Iris pigment epithelial cell (primary cell): ENCODE results near the gene CDK3.
"Not testable (repeated sequence)": the region's sequence is repeated elsewhere in the genome, so short reads cannot be mapped to it uniquely, and the experiment has no call there.

ENCODE experiments used
- DNase-seq: peaks from one replicate; pipeline ENCODE4 v3.0.0-alpha.2; 2011; ENCODE audit warnings: low read depth

Gene CDK3

DNA sequence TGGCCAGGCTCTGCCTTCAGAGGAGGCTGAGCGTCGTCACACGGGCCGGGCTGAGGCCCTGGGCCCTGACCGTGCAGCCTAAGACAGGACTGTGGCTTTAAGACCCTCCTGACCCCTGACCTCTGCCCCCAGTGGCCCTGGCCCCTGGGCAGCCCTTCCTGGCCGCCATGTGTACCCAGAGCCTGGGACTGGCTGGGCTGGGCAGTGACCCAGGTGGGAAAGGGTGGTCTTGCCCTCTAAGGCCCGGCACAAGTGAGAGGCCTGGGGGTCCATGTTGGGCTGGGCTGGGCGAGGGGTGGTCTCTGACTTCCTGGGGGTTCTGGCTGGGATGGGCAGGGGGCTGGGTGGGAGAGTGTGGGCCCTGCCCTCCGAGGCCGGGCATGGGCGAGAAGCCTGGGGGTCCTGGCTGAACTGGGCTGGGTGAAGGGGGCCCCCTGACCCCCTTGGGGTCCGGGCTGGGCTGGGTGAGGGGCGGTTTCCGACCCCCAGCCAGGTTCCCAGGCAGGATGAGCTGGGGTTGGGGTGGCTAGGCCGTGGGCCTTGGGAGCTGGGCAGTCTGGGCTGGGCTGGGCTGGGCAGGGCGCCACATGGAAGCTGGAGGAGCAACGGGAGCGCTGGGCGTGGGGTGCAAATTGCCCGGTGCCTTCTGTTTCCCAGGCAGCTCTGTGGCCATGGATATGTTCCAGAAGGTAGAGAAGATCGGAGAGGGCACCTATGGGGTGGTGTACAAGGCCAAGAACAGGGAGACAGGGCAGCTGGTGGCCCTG lies at the start of gene CDK3:
Gene CDK3 (plus strand): TSS at position 101 of the 767 bp plus-strand sequence. CDS start 571 bp downstream, at position 672.
- no peak for DNase-seq

DNA sequence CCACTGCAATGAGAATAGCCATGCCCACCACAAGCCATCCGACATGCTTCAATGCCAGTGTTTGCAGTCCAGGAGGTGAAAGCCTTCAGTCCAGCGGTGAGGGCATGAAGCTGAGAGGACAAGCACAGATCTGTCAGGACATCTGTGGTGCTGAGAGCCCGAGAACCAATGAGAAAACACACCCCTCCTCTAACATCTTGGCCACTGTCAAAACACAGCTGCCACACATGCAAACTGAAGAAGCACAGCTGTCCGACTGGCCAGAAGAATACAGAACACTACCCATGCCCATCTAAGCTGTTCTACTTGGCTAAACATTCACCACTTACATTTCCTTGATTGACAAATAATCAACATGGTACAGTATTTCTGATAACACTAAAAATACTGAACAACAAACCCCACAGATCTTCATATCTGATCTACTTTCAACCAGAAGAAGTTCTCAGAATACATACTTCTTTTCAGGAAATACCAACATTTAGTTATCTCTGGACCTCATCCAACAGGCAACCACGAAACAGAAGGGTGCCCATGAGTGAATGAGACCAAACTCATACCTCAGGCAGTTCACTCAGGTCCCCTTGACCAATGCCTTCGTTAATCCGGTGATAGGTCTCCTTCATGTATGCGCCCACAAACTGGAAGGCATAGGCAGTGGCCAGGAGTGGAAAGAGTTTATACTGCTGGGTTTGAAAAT lies 49.6 kb upstream of the CDK3 start:
- peak; percentile 24 for DNase-seq

DNA sequence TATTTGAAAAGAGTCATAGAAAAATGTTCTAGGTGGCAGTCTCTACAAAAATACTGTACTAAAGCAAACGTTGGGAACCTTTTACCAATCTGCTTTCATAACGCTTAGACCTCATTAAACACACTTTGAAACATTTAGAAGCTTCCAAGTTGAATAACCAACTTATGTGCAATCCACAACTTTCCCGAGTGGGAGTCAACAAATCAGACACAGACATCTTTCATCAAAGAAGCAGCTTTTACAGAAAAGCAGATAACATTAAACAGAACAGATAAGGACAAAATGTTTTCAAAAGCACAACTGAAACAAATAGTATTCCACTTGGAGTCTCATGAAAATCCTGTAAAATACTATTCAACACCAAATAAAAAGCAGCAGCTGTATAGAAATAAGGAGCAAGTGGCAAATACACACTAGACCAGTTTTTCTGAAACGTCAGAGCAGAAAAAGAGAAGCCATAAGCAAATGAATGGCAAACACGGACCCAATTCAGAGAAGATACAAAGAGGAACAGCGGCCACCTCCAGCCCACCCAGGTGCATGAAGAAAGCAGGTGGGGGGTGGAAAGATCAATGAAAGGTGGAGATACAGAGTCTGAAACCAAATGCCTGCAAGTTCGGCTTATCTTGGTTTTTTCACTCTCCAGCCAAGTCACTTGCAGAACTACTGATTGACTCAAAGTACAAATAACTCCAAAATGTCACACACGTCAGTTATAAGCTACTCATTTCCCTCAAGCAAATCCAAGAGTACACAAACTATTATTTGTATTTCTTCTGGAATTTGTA lies 41.4 kb upstream of the CDK3 start:
- DNase-seq = no peak

DNA sequence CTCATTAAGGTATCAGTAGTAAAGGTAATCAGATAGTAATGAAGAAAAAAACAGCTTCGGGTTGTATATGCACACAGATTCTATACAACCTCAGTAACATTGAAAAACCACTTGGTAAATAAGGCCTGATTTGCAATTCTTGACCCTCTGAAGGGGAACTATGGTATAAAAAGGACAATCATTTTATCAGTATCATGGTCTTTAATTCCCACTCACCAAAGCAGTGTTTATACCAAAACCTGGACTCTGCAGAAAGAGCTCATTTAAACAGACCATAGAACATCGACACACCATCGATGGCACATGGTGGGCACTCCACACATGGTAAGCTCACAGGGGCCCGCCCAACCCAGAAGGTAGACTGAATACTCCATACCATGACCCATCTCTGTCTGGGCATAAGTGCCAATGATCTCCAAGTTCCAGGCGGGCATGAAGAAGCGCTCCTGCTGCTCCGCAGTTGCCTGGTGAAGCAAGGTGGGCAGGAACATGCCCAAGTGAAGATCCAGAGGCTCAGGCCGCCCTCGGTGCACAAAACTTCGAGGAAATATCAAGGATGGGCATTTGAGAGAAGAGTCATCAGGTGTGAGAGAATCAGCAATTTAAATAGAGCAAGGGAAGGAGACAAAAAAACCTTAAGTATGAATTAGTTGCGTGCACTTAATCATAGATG lies 40.7 kb upstream of the CDK3 start:
- DNase-seq = no peak

DNA sequence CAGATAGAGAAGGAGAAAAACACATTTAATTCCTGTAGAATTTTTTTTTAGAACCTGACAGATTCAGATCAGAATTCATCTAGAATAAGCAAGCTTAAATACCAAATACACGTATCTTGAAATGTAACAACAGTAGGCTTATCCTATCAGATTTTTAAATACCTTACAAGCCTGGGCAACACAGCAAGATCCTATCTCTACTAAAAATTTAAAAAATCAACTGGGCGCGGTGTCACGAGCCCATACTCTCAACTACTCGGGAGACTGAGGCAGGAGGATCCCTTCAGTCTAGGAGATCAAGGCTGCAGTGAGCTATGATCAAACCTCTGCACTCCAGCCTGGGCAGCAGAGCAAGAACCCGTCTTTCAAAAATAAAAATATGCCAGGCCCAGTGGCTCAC lies 35.2 kb upstream of the CDK3 start:
- DNase-seq = no peak

DNA sequence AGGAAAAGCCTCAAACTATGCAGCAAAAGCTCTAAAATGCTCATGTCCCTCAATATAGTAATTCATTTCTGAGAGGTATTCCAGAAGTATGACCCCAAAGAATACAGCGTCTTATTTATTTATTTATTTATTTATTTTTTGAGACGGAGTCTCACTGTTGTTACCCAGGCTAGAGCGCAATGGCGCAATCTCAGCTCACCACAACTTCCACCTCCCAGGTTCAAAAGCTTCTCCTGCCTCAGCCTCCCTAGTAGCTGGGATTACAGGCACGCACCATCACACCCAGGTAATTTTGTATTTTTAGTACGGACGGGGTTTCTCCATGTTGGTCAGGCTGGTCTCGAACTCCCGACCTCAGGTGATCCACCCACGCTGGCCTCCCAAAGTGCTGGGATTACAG lies 31.6 kb upstream of the CDK3 start:
- not testable (repeated sequence) for DNase-seq

DNA sequence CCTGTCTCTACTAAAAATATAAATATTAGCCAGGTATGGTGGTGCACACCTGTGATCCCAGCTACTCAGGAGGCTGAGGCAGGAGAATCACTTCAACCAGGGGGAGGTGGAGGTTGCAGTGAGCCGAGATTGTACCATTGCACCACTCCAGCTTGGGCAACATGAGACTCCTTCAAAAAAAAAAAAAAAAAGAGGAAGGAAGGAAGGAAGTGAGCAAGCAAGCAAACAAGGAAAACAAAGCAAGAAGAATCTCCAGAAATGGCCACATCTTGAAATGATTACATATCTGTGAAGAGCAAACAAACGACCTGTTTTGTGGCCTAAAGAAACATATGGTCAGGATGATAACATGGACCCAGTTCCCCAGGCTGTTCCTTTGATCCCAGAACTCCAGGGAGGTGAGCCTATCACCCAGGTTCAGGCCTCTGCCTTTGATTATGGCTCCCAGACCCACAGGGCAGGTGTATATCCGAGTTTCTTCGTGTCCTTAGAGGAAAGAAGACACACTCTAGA lies 30.6 kb upstream of the CDK3 start:
- peak; percentile 26 for DNase-seq

DNA sequence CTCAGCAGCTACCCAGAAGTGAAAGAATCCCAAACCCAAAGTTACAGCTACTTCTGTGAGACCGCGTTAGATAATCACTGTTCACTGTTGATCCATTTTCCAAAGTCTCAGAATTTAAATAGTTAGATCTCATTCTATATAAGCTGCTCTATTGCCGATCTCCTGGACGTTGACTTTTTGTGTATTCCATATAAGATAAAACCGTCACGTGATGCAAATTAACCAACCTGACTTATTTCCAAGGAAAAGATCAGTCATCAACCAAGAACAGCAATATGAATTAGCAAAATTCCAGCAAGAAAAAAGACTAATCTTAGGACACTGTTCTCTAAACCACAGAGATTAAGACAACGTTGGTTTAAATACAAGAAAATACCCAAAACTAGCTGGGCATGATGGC lies 30.0 kb upstream of the CDK3 start:
- no peak for DNase-seq

DNA sequence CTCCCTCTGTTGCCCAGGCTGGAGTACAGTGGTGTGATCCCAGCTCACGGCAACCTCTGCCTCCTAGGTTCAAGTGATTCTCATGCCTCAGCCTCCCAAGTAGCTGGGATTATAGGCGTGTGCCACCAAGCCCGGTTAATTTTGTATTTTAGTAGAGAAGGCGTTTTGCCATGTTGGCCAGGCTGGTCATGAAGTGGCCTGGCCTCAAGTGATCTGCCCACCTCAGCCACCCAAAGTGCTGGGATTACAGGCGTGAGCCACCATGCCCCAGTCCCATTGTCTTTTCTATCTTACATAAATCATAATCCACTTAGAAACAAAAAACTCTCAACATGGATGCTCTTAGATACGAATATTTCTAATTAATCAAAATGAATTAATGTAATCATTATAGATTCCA lies 25.5 kb upstream of the CDK3 start:
- not testable (repeated sequence) for DNase-seq

DNA sequence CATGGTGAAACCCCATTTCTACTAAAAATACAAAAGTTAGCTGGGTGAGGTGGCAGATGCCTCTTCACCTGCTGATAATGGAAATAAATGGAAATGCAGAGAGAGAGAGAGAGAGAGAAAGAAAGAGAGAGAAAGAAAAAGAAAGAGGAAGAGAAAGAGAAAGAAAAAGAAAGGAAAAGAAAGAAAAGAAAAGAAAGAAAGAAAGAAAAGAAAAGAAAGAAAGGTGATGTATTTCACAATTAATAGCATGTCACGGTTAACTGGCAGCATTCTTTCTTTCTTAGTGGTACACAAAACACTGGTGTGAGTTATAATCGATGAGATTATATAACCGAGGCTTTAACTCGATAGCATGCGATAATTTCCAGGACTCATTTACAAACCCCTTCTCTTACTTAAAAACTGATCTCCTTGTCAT lies 24.9 kb upstream of the CDK3 start:
- no peak for DNase-seq

DNA sequence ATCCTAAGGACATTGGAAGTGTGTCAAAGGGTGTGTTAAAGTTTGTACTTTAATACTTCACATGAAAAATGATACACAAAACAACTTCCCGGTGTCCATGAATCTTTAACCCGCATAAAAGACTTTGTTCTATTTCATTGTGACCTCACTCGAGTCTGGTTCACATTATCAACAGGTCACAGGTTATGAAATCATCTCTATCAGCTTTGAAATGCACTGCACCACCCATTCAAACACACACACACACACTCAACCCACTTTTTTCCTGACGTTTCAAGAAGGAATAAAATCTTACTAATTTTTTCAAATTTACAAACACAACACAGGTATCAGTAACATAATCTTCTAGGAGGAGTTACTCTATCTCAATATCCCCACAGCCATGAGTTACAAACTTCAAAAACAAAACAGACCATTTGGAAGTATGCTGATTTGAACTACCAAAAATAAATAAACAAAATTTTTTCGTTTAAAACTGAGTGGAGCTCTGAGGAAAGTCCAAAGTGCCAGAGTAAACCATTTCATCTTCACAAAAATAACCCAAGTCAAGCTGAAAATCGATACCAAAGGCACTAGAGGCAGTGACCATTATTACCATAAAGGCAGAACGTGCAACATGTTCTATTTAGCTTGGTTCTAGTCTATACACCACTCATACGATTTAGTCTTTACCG lies 24.3 kb upstream of the CDK3 start:
- DNase-seq = peak; percentile 46

DNA sequence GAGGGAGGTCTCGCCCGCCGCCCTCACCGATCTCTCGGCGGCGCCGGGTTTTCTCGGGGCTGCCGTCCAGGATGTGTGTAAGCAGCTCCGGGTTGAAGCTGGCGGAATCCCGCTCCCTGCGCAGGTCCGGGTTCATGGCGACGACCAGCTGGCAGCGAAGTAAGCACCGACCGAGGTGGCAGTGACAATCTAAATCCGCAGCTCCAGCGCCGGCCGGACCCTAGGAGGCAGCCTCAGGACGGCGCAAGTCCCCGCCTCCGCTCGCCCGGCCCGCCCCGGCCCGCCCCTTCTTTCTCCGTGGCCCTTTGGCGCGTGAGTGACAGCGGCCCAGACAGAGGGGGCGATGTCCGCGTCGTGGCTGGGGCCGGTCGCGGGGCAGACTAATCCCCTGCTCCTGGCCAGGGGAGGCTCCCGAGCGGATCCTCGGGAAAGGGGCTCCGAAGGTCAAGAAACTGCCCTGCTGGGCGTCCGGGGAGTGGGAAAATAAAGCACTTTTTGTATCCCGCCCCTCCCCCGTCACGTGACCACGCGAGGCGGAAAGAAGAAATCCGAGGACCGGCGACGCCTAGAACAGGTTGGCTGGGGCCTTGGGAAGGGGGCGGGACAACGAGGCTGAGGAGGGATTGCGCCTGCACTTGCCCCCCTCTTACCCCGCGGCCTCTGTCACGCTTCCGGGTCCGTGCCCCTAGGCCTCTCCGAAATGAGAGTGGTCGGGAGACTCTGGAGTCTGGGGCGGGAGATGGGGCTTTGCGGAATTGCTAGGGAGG lies 21.5 kb upstream of the CDK3 start, which contains the start of the genes ACOX1 and TEN1:
Gene ACOX1 (minus strand): TSS at position 229 of the 767 bp plus-strand sequence. CDS start 93 bp downstream, at position 136.
Gene TEN1 (plus strand): TSS at position 303 of the 767 bp plus-strand sequence. CDS start 6,953 bp downstream, outside the sequence.
- peak; percentile 97 for DNase-seq

DNA sequence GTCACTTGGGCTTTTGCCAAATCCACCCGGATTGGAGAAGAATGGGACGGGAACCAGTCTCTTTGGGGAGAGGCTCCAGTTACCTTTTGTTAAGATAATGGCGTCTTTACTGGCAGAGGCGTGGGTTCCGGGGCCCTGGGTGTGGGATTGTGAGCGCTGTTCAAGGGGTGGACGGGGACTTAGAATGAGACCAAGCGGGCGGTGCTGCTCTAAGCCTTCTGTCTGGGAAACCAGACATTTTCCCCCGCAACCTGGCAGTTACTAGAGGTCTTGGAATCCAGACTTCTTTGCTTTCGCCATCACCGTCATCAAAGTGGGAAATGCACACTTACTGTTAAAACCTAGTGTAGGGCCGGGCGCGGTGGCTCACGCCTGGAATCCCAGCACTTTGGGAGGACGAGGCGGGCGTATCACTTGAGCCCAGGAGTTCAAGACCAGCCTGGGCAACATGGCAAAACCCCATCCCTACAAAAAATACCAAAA lies 20.9 kb upstream of the CDK3 start:
- DNase-seq = peak; percentile 88

DNA sequence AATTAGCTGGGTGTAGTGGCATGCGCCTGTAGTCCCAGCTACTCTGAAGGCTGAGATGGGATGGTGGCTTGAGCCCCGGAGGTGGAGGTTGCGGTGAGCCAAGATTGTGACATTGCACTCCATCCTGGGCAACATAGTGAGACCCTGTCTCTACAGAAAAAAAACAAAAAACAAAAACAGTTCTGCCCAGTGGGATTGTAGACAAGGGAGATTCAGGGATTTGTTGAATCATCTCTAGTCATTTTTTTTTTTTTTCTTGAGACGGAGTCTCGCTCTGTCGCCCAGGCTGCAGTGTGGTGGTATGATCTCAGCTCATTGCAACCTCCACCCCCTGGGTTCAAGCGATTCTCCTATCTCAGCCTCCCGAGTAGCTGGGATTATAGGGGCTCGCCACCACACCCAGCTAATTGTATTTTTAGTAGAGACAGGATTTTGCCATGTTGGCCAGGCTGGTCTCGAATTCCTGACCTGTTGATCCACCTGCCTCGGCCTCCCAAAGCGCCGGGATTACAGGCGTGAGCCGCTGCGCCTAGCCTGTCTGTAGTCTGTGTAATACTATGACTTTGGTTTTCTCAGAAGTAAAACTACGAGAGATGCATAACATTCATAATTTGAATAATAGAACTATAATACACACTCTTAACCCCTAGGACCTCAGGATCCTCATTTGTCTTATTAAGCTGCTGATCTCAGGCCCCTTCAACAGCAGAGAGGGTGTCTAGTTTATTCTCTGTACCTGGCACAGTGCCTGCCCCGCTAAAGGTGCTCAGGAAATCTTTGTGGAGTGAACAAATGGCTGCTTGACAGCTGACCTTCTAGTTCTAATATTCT lies 20.3 kb upstream of the CDK3 start:
- peak; percentile 29 for DNase-seq

DNA sequence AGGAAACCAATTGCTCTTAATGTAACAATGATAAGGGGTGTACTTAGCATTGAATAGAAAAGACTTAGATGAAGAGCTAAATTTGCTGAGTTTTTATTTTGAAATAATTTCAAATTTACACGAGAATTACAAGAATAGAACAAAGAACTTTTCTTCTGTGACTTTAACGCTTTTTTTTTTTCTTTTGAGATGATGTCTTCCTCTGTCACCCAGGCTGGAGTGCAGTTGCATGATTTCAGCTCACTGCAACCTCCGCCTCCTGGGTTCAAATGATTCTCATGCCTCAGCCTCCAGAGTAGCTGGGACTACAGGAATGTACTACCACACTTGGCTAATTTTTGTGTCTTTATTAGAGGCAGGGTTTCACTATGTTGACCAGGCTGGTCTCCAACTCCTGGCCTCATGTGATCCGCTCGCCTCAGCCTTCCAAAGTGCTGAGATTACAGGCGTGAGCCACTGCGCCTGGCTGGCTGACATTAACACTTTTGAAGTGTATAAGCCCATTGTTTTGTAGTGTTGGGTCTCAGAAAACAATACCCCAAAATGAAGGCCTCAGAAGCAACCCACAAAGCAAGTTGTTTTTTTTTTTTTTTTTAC lies 19.5 kb upstream of the CDK3 start:
- no peak for DNase-seq

DNA sequence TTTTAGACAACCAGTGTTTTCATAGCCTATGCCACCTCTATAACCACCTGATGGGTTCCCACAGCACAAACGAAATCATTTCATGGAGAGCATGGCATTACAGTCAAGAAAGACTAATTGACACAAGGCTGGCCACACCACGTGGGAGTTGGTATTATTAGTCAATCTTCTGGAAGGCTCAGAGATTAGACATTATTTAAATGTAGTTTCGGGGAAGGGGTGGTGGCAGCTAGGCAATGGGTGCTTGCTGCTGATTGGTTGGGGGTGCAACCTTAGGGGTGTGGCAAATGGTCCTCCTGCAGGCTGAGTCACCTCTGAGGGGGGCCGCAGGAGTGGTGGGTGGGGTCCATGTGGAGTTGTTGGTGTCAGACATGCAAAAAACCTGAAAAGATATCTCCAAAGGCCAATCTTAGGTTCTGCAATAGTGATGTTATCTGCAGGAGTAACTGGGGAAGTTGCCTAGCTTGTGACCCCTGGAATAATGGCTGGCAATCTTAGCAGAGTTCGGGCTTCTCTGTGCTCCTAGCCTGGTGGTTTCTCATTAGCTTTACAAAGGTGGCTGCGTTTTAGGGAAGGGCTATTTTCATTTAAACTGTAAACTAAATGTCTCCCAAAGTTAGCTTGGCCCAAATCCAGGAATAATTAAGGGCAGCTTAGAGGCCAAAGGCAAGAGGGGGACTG lies 17.0 kb upstream of the CDK3 start:
- DNase-seq = peak; percentile 19

DNA sequence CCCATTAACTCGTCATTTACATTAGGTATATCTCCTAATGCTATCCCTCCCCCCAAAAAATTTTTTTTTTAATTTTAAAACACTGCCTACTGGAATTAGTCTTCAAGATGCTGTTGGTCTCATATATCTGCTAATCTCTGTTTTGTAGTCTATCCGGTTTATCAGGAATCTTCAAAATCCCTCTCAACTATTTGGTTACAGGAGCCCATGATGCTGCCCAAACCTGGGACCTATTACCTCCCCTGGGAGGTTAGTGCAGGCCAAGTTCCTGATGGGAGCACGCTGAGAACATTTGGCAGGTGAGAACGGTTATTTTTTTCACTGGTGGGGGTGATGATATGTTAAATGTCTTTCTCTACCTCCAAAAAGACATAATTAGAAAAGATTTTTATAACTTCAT lies 14.7 kb upstream of the CDK3 start:
- DNase-seq = no peak

DNA sequence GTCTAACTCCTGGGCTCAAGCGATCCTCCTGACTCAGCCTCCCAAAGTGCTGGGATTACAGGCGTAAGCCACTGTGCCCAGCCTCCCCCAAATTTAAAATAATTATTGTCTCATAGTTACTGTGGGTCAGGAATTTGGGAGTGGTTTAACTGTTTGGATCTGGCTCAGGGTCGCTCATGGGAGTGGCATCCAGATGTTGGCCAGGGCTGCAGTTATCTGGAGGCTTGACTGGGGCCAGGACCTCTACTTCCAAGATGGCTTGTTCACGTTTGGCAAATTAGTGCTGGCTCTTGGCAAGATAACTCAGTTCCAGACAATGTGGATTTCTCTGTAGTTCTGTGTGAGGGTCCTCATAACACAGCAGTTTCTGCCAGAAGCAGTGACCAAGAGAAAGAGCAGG lies 13.6 kb upstream of the CDK3 start:
- DNase-seq = no peak
